ENCODE measurements around the gene THSD1. TPM values are rescaled to one million over a fixed set of nuclear protein-coding genes. Genes with fewer than 3 reads are reported as not detected.
A peak's percentile ranks its signal among the peaks of the same experiment; 100 is the strongest.

The THSD1 gene, protein sequence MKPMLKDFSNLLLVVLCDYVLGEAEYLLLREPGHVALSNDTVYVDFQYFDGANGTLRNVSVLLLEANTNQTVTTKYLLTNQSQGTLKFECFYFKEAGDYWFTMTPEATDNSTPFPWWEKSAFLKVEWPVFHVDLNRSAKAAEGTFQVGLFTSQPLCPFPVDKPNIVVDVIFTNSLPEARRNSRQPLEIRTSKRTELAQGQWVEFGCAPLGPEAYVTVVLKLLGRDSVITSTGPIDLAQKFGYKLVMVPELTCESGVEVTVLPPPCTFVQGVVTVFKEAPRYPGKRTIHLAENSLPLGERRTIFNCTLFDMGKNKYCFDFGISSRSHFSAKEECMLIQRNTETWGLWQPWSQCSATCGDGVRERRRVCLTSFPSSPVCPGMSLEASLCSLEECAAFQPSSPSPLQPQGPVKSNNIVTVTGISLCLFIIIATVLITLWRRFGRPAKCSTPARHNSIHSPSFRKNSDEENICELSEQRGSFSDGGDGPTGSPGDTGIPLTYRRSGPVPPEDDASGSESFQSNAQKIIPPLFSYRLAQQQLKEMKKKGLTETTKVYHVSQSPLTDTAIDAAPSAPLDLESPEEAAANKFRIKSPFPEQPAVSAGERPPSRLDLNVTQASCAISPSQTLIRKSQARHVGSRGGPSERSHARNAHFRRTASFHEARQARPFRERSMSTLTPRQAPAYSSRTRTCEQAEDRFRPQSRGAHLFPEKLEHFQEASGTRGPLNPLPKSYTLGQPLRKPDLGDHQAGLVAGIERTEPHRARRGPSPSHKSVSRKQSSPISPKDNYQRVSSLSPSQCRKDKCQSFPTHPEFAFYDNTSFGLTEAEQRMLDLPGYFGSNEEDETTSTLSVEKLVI
- polyA plus RNA-seq (ENCODE audit: insufficient read length in 4 of 4): 1 to 10 TPM; 6.7 to 8.5 (median 7.7) TPM

GRCh38 chr13:52405767-52406494, at the start of gene THSD1:
Gene THSD1, minus strand, starts transcription at chr13:52406172. Its CDS starts 3,572 bp downstream, at chr13:52402600.
- peak in 1 of 4 donors; percentile 15 for DNase-seq (ENCODE audit: low read depth in 4 of 4, low spot score in 3 of 4)

GRCh38 chr13:52455677-52456041, 49.7 kb upstream of the THSD1 start:
- peak; percentile 60 to 75 (median 62) for DNase-seq (ENCODE audit: low read depth in 4 of 4, low spot score in 3 of 4)

GRCh38 chr13:52454820-52455676, 49.1 kb upstream of the THSD1 start, which contains the start of gene CKAP2:
Gene CKAP2, plus strand, starts transcription at chr13:52455478. Its CDS starts 79 bp downstream, at chr13:52455557.
- peak; percentile 77 to 92 (median 86) for DNase-seq (ENCODE audit: low read depth in 4 of 4, low spot score in 3 of 4)

- peak in 1 of 4 donors; percentile 17 for DNase-seq (ENCODE audit: low read depth in 4 of 4, low spot score in 3 of 4)
These were observed 48.5 kb upstream of the THSD1 start for GRCh38 chr13:52454459-52454819.

- DNase-seq (ENCODE audit: low read depth in 4 of 4, low spot score in 3 of 4): no peak
These were observed 46.5 kb upstream of the THSD1 start for GRCh38 chr13:52452470-52452869.

GRCh38 chr13:52451135-52451804, 45.3 kb upstream of the THSD1 start:
- DNase-seq (ENCODE audit: low read depth in 4 of 4, low spot score in 3 of 4): no peak

- DNase-seq (ENCODE audit: low read depth in 4 of 4, low spot score in 3 of 4): no peak
These were observed 44.8 kb upstream of the THSD1 start for GRCh38 chr13:52450793-52451116.

GRCh38 chr13:52450012-52450792, 44.2 kb upstream of the THSD1 start, which contains the start of gene VPS36:
Gene VPS36, minus strand, starts transcription at chr13:52450634. Its CDS starts 40 bp downstream, at chr13:52450594.
- DNase-seq (ENCODE audit: low read depth in 4 of 4, low spot score in 3 of 4): peak; percentile 89 to 93 (median 92)

DNA sequence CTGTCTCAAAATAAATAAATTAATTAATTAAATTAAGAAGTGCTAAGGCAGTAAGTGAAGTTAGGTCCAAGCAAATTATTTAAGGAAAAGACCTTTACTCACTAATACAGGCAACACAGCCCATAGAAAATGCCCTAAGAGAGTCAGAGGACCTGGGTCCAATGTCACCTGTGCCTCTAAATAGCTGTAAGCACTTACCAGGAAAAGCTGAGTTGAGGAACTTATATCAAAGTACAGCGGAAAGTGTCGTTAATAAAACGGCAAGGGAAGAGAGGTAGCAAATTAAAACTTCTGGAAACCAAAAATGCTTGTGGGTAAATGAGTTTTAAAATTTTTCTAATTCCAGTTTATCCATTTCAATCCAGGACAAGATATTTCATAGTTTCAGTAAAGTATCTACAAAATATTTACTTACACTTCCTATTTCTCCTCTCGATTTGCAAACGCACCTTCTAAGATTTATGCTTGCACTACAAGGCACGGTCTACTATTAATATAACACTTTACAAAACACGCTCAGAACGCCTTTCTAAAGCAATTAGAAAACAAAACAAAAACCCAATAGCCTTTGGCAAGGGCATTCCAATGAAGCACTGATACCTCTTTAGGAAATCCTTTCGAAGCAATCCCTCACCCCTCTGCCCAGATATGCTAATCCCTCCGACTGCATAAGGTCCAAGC, 43.5 kb upstream of the THSD1 start:
- no peak for DNase-seq (ENCODE audit: low read depth in 4 of 4, low spot score in 3 of 4)

DNA sequence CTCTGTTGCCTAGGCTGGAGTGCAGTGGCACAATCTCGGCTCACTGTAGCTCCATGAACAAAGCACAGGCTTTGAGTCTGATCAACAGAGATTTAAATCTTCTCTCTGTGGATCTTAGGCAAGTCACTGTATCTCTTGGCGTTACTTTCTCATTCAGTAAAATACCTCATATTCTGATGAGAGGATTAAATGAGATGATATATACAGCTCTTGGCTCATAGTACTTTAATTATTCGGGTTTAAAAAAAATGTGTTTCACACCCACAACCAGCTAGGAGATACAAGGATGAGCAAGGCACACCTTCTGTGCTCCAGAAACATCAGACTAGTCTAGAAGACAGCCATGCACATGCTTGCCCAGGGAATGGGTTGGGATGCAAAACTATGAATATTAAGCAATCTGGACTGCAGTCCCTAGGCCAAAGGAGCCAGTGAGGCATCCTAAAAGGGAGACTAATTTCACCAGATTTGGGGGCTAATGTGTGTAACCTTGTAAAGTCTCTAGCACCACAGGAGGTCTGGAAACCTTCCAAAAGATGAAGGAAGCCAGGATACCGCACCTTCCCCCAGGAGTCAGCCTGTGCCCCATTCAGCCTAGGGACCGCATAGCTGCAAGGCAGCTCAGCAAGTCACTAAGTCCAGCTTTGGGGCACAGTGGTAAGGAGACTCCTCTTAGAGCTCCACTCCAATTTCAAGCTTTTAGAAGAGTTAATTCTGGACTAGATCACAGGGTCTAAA, 42.0 kb upstream of the THSD1 start:
- DNase-seq (ENCODE audit: low read depth in 4 of 4, low spot score in 3 of 4): no peak

GRCh38 chr13:52447354-52447753, 41.4 kb upstream of the THSD1 start:
- DNase-seq (ENCODE audit: low read depth in 4 of 4, low spot score in 3 of 4): no peak

DNA sequence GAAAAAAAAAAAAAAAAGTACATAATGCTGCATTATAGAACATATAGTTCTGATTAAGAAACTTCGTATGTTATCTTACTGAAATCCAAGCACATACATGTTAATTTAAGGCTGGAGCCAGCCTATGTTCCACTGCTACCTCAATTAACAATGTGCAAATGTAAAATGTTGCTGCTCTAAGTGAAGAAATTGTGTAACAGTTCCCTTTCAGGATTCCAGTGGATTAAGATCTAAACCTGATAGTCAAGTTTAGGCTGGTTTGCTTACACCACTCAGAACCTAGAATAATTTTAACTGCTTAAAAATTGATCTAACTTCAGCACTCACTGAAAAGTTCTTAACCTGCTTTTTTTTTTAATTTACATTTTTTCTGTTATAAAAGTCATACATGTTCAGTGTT, 40.3 kb upstream of the THSD1 start:
- no peak for DNase-seq (ENCODE audit: low read depth in 4 of 4, low spot score in 3 of 4)

DNA sequence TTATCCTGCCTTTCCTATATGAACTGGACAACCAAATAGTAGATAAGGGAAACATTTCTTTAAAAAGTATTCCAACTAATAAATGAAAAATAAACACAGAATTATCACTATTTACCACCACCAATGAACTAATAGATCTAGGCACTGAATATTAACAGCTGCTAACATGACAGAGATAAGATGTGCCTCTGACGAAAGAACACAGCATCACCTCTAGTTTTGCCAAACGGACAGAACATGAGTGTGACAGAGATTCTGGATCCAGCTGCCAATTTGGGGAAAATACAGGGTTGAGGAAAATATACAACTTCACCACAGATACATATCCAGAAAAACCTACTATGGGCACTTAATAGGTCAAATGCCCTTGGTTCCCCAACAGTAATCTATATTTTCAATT, 26.5 kb upstream of the THSD1 start:
- no peak for DNase-seq (ENCODE audit: low read depth in 4 of 4, low spot score in 3 of 4)

- no peak for DNase-seq (ENCODE audit: low read depth in 4 of 4, low spot score in 3 of 4)
These were observed 22.3 kb upstream of the THSD1 start for GRCh38 chr13:52428295-52428694.

DNA sequence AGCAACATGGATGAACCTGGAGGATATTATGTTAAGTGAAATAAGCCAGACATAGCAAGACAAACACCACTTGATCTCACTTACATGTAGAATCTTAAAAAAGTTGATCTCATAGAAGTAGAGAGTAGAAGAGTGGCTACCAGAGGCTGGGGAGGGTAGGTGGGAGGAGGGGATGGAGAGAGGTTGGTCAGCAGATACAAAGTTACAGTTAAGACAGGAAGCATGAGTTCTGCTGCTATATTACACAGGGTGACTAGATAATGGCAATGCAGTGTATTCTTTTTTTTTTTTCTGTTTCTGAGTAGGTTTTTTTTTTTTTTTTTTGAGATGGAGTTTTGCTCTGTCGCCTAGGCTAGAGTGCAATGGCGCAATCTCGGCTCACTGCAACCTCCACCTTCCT, 15.2 kb upstream of the THSD1 start:
- no peak for DNase-seq (ENCODE audit: low read depth in 4 of 4, low spot score in 3 of 4)

DNA sequence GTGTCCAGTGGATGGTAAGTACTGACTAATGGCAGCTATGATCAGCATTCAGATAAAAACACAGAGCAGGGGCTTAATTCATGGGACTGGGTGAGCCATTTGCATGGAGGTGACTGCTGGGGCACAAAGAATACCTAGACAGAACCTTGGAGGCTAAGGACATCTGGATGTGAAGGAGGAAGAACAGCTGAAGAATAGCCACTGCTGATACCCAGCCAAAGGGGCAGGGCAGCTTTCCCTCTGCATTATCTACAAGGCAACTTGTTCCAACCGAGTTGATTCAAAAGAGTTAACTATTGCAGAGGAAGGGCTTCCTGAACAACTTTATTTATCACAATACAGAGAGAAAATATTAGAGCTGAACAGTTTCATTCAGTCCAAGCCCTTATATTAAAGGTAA, 13.1 kb upstream of the THSD1 start:
- DNase-seq (ENCODE audit: low read depth in 4 of 4, low spot score in 3 of 4): no peak

GRCh38 chr13:52414963-52415362, 9.0 kb upstream of the THSD1 start:
- DNase-seq (ENCODE audit: low read depth in 4 of 4, low spot score in 3 of 4): no peak

All from left renal pelvis (tissue), 4 donors.